Ovary (tissue), 3 donors: ENCODE results near the gene CERS6.

Experiments
- POLR2A ChIP-seq: fragments of 450-650 bp; IDR thresholded peaks from one replicate; pipeline ENCODE4 v1.6.1; 2017; ENCODE audit warnings: antibody characterized with exemption, mild to moderate bottlenecking, moderate library complexity
- TF ChIP-seq, protein P1 (sequence below), 3 donors: fragments of 450-650 bp in 2 of 3; fragments of 200-600 bp in 1 of 3; IDR thresholded peaks; one replicate each; pipeline versions ENCODE4 v1.5.1 to v1.8.0; 2016 to 2022; ENCODE audit warnings: antibody characterized with exemption in 3 of 3, mild to moderate bottlenecking in 1 of 3
- donor health status: DM: no; HTN: no; CAD: no.

DNA sequence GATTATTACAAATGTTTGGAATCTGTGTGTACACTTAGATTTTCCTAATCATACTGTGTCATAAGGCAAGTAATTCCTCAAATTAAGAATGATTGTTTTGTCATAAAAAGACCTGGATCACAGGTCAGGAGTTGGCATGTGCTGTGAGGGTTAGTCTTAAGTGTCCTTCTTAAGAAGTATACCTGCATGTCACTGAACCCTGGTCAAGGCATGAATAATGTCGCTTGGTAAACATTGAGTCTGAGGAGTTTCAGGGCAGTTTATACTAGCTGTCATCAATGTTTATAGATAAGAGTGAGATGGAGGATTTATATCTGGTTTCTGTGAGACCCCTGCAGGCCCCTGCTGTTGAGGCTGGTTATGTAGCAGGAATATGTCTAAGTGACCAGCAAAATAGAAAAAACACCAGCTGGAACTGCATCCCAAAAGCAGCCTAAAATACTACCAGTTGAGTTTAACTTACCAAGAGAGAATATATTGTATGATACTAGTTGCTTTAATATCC, 234.4 kb downstream of the CERS6 start:
- TF ChIP-seq, protein P1, sequence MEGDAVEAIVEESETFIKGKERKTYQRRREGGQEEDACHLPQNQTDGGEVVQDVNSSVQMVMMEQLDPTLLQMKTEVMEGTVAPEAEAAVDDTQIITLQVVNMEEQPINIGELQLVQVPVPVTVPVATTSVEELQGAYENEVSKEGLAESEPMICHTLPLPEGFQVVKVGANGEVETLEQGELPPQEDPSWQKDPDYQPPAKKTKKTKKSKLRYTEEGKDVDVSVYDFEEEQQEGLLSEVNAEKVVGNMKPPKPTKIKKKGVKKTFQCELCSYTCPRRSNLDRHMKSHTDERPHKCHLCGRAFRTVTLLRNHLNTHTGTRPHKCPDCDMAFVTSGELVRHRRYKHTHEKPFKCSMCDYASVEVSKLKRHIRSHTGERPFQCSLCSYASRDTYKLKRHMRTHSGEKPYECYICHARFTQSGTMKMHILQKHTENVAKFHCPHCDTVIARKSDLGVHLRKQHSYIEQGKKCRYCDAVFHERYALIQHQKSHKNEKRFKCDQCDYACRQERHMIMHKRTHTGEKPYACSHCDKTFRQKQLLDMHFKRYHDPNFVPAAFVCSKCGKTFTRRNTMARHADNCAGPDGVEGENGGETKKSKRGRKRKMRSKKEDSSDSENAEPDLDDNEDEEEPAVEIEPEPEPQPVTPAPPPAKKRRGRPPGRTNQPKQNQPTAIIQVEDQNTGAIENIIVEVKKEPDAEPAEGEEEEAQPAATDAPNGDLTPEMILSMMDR (IDR thresholded peaks at IDR 0.05), result no peak
- no peak for TF ChIP-seq POLR2A
